Lower leg skin (tissue), 4 donors: ENCODE data around the gene GDPD3. TPM values are rescaled to one million over a fixed set of nuclear protein-coding genes. Genes with fewer than 3 reads are reported as not detected.

Experiments used
- DNase-seq, 2 donors: peaks; one replicate each; pipeline ENCODE4 v3.0.0-alpha.2; 2019; ENCODE audit warnings: low spot score in 2 of 2
- H3K4me3 ChIP-seq: fragments of 200-600 bp; sonication (generic); 2 replicates; pipeline ENCODE4 v1.5.1; 2017; ENCODE audit warnings: mild to moderate bottlenecking, low read depth; ENCODE audit not compliant: poor library complexity, severe bottlenecking
- CTCF ChIP-seq, 3 donors: fragments of 450-650 bp; IDR thresholded peaks; one replicate each; pipeline ENCODE4 v1.5.1; 2016; ENCODE audit warnings: antibody characterized with exemption in 3 of 3, mild to moderate bottlenecking in 3 of 3, moderate library complexity in 2 of 3
- POLR2A ChIP-seq, 2 donors: fragments of 450-650 bp; IDR thresholded peaks; one replicate each; pipeline ENCODE4 v1.6.1; 2016 to 2017; ENCODE audit warnings: antibody characterized with exemption in 2 of 2, mild to moderate bottlenecking in 1 of 2, moderate library complexity in 1 of 2
- WGBS, 2 donors: methylation state at CpG; one replicate each; pipeline ENCODE4 v1.1.5; 2018; 5-methylcytosine and 5-hydroxymethylcytosine counted together
- intact Hi-C: fragments of 100-400 bp; cut with DNase I; formaldehyde crosslinking; loops from one replicate; pipeline ENCODE4 v1.15.0; 2023; ENCODE audit warnings: low total_unique reads
- total RNA-seq, 4 donors: library from RNA; depleted of rRNA; stranded (reverse); fragments of >200 nt; gene quantifications; one replicate each; pipeline ENCODE4 v1.1.0, GENCODE V29; 2016

GDPD3 gene
- total RNA-seq, 4 donors from 2014 or later: 7.4 to 15.2 (median 11.6) TPM

GRCh38 chr16:30087181-30087898 lies 26.0 kb downstream of the GDPD3 start:
- H3K4me3 ChIP-seq: no peak overlapping the region
- intact Hi-C loops: no loop called here
- DNase-seq: no peak
- WGBS, 2 donors: 87 to 90% methylated on average over 11 of the region's 11 CpGs
- TF ChIP-seq POLR2A (IDR thresholded peaks at IDR 0.05) (no peak), CTCF (IDR thresholded peaks at IDR 0.05) (no peak)

- TF ChIP-seq CTCF (IDR thresholded peaks at IDR 0.05) (no peak), POLR2A (IDR thresholded peaks at IDR 0.05) (no peak)
- WGBS, 2 donors: 72 to 74% methylated on average over 23 to 27 of the region's 27 CpGs
- H3K4me3 ChIP-seq: no peak overlapping the region
- intact Hi-C loops: no loop called here
- no peak for DNase-seq
These were observed 26.8 kb downstream of the GDPD3 start for GRCh38 chr16:30086291-30087140.

GRCh38 chr16:30085820-30086219 lies 27.5 kb downstream of the GDPD3 start:
- TF ChIP-seq POLR2A (IDR thresholded peaks at IDR 0.05): no peak
- TF ChIP-seq CTCF (IDR thresholded peaks at IDR 0.05): no peak
- intact Hi-C loops: no loop called here
- WGBS, 2 donors: 79 to 89% methylated on average over 6 of the region's 6 CpGs
- no peak overlapping the region for H3K4me3 ChIP-seq
- no peak for DNase-seq

GRCh38 chr16:30085247-30085646 lies 28.1 kb downstream of the GDPD3 start:
- intact Hi-C loops: no loop called here
- 60 to 72% methylated on average over 3 of the region's 3 CpGs for WGBS, 2 donors

GRCh38 chr16:30084816-30085159 lies 28.5 kb downstream of the GDPD3 start:
- intact Hi-C loops: no loop called here
- TF ChIP-seq POLR2A (IDR thresholded peaks at IDR 0.05) (no peak), CTCF (IDR thresholded peaks at IDR 0.05) (no peak)
- DNase-seq: no peak
- WGBS, 2 donors: 35 to 54% methylated on average over 16 to 17 of the region's 17 CpGs
- H3K4me3 ChIP-seq: no peak overlapping the region

More at GRCh38 chr16:30085247-30085646, 28.1 kb downstream of the GDPD3 start:
- H3K4me3 ChIP-seq: no peak overlapping the region
- no peak for DNase-seq
- TF ChIP-seq CTCF (IDR thresholded peaks at IDR 0.05): no peak
- TF ChIP-seq POLR2A (IDR thresholded peaks at IDR 0.05): no peak
